NCI-H1436 (cell line): ENCODE data around the gene PSMA1.
"Not testable (repeated sequence)": the region's sequence is repeated elsewhere in the genome, so short reads cannot be mapped to it uniquely, and the experiment has no call there.

Experiments
- DNase-seq: peaks from one replicate; lab custom pipeline; 2025; lab: John Stamatoyannopoulos, UW

Gene PSMA1

GRCh38 chr11:14519917-14520746 is at the start of gene PSMA1:
Gene PSMA1 (minus strand): TSS chr11:14520386. CDS start chr11:14520299, 87 bp downstream.
- DNase-seq = peak; percentile 91

GRCh38 chr11:14569516-14569915 is 49.3 kb upstream of the PSMA1 start:
- DNase-seq = not testable (repeated sequence)

GRCh38 chr11:14567064-14567651 is 47.0 kb upstream of the PSMA1 start:
- no peak for DNase-seq

- no peak for DNase-seq
These were observed 46.3 kb upstream of the PSMA1 start for GRCh38 chr11:14566331-14567063.

GRCh38 chr11:14565845-14566244 is 45.7 kb upstream of the PSMA1 start:
- DNase-seq = no peak

- no peak for DNase-seq
These were observed 35.6 kb upstream of the PSMA1 start for GRCh38 chr11:14555818-14556217.

GRCh38 chr11:14554959-14555358 is 34.8 kb upstream of the PSMA1 start:
- no peak for DNase-seq

GRCh38 chr11:14552089-14552488 is 31.9 kb upstream of the PSMA1 start:
- no peak for DNase-seq

GRCh38 chr11:14551380-14551779 is 31.2 kb upstream of the PSMA1 start:
- DNase-seq = no peak

GRCh38 chr11:14549891-14550290 is 29.7 kb upstream of the PSMA1 start:
- no peak for DNase-seq

- no peak for DNase-seq
These were observed 27.3 kb upstream of the PSMA1 start for GRCh38 chr11:14547440-14547839.

GRCh38 chr11:14546672-14547071 is 26.5 kb upstream of the PSMA1 start:
- DNase-seq = no peak

GRCh38 chr11:14544611-14545010 is 24.4 kb upstream of the PSMA1 start:
- no peak for DNase-seq

GRCh38 chr11:14543260-14543659 is 23.1 kb upstream of the PSMA1 start:
- no peak for DNase-seq

- peak; percentile 18 for DNase-seq
These were observed 22.1 kb upstream of the PSMA1 start for GRCh38 chr11:14542324-14542723.

GRCh38 chr11:14541192-14541947 is 21.2 kb upstream of the PSMA1 start:
- no peak for DNase-seq

- no peak for DNase-seq
These were observed 19.8 kb upstream of the PSMA1 start for GRCh38 chr11:14539982-14540421.

GRCh38 chr11:14538926-14539554 is 18.9 kb upstream of the PSMA1 start:
- no peak for DNase-seq

GRCh38 chr11:14538271-14538925 is 18.2 kb upstream of the PSMA1 start:
- no peak for DNase-seq

GRCh38 chr11:14537134-14537599 is 17.0 kb upstream of the PSMA1 start:
- peak; percentile 21 for DNase-seq

GRCh38 chr11:14535166-14535565 is 15.0 kb upstream of the PSMA1 start:
- not testable (repeated sequence) for DNase-seq
